Measurements from ENCODE around the gene KIAA1755. TPM values are rescaled to one million over a fixed set of nuclear protein-coding genes. Genes with fewer than 3 reads are reported as not detected.

Gene KIAA1755
- polyA plus RNA-seq, 1 of the 3 experiments (the other 2 are of a cell fraction), result 0.54 TPM

- H3K27ac ChIP-seq (ENCODE audit: low read depth in 2 of 2, low read length in 1 of 2), result peak overlapping the region; percentile 58 to 76; a peak in 3 of 4 replicates
- no peaks in the 10 kb centered on the region for H3K9me2 ChIP-seq
These were observed 91.5 kb downstream of the KIAA1755 start for GRCh38 chr20:38168791-38169589.

More at GRCh38 chr20:38168791-38169589, 91.5 kb downstream of the KIAA1755 start:
- peak overlapping the region; percentile 18; the same call in 1 of the 2 replicates for H3K4me2 ChIP-seq
- no peak for DNase-seq
- no peaks in the 10 kb centered on the region for H3K27me3 ChIP-seq (ENCODE audit: insufficient read depth)
- H3K4me1 ChIP-seq (ENCODE audit: control insufficient read depth in 1 of 2, insufficient read depth in 2 of 2, low read depth in 1 of 2, low read length in 1 of 2), result peaks cover 40 to 41% of the 10 kb centered on the region in 2 experiments
- H3K4me3 ChIP-seq (ENCODE audit: low read depth in 2 of 2, low read length in 1 of 2), result no peak overlapping the region
- H3K9me3 ChIP-seq, result no peaks in the 10 kb centered on the region
- POLR2A ChIA-PET, result interaction anchor here (0.9 kb wide), 1 partner anchor 111 kb away, joined by 3 read pairs; no protein-coding TSS in a partner anchor
- no peaks in the 10 kb centered on the region for H3K36me3 ChIP-seq (replicated peaks in 1 of 2; ENCODE audit: control insufficient read depth in 1 of 2, insufficient read depth in 2 of 2, low read length in 1 of 2)
- peaks cover 17% of the 10 kb centered on the region for H3K79me2 ChIP-seq (ENCODE audit: insufficient read depth)
- peaks cover 30% of the 10 kb centered on the region for H3F3A ChIP-seq (replicated peaks; ENCODE audit: insufficient read depth)
- 71% methylated on average over 8 of the region's 8 CpGs for WGBS (ENCODE audit: low lambda C conversion rate)
- no peak for TF ChIP-seq REST (IDR thresholded peaks at IDR 0.05; ENCODE audit: low read depth, low read length)
- no peak for TF ChIP-seq MEF2A (IDR thresholded peaks at IDR 0.05; ENCODE audit: borderline replicate concordance, low read depth)
- no peak for TF ChIP-seq FOXM1 (IDR thresholded peaks at IDR 0.05; ENCODE audit: low read depth)
- TF ChIP-seq CTCF (IDR thresholded peaks at IDR 0.05), result no peak
- no peak for TF ChIP-seq NRF1 (IDR thresholded peaks at IDR 0.05; ENCODE audit: low read depth, low read length)
- no peak for TF ChIP-seq POLR2AphosphoS5 (IDR thresholded peaks at IDR 0.05; ENCODE audit: low read depth, low read length)
- no peak for TF ChIP-seq FOSL2 (IDR thresholded peaks at IDR 0.05; ENCODE audit: borderline replicate concordance, low read depth)
- no peak for TF ChIP-seq SIN3A (IDR thresholded peaks at IDR 0.05; ENCODE audit: borderline replicate concordance, low read depth, low read length)
- TF ChIP-seq GATA2 (CRISPR knock-in tag; IDR thresholded peaks at IDR 0.05), result no peak
- no peak for TF ChIP-seq TAF1 (IDR thresholded peaks at IDR 0.05; ENCODE audit: borderline replicate concordance, low read depth, low read length)
- no peak for TF ChIP-seq YY1 (IDR thresholded peaks at IDR 0.05; ENCODE audit: low read depth)
- no peak for TF ChIP-seq PBX3 (IDR thresholded peaks at IDR 0.05)
- no peak for TF ChIP-seq FOXJ3 (CRISPR knock-in tag; IDR thresholded peaks at IDR 0.05)
- H3K9ac ChIP-seq, result peak overlapping the region; percentile 36; the same call in 1 of the 2 replicates
- CTCF ChIA-PET, result interaction anchor here (1.3 to 8.1 kb wide), 5 partner anchors 9 to 111 kb away, joined by 3 to 63 read pairs (median 20); no protein-coding TSS in a partner anchor
- H2AFZ ChIP-seq (ENCODE audit: low read depth), result no peak overlapping the region
- no peaks in the 10 kb centered on the region for H4K20me1 ChIP-seq (ENCODE audit: insufficient read depth)

Data from SK-N-SH (cell line).